ENCODE results near the gene KCNMB2. TPM values are rescaled to one million over a fixed set of nuclear protein-coding genes. Genes with fewer than 3 reads are reported as not detected.

The KCNMB2 gene
- polyA plus RNA-seq, 3 donors: not detected

GRCh38 chr3:178850450-178851190, 314.4 kb downstream of the KCNMB2 start:
- H3K27me3 ChIP-seq (ENCODE audit: control insufficient read depth in 2 of 2, insufficient read depth in 2 of 2, low read length in 2 of 2): no peaks in the 10 kb centered on the region
- Mint-ChIP-seq H3K36me3 (no peaks in the 10 kb centered on the region), H3K27ac (no peak overlapping the region), H3K9me3 (peaks cover 0 to 4% (median 2%) of the 10 kb centered on the region in 7 donors), H3K27me3 (ENCODE audit: low read depth in 3 of 3) (no peaks in the 10 kb centered on the region), H3K4me3 (no peak overlapping the region), H3K4me1 (no peaks in the 10 kb centered on the region)
- DNase-seq: no peak
- H3K4me1 ChIP-seq (ENCODE audit: control insufficient read depth in 1 of 2, insufficient read depth in 2 of 2, low read length in 2 of 2): no peaks in the 10 kb centered on the region
- no peaks in the 10 kb centered on the region for H3K79me2 ChIP-seq (ENCODE audit: insufficient read depth, low read length)
- intact Hi-C loops (cut with micrococcal nuclease): no loop called here
- no peak for TF ChIP-seq CTCF (IDR thresholded peaks at IDR 0.05)
- H3K27ac ChIP-seq (ENCODE audit: low read depth in 1 of 2, low read length in 2 of 2): no peak overlapping the region
- H3K9me3 ChIP-seq (replicated peaks in 1 of 2; ENCODE audit: control insufficient read depth in 1 of 2, insufficient read depth in 1 of 2, low read length in 2 of 2): peaks cover 0 to under 1% of the 10 kb centered on the region in 2 donors
- no peak overlapping the region for H3K4me3 ChIP-seq (replicated peaks in 1 of 3; ENCODE audit: low read depth in 2 of 3, low read length in 3 of 3)
- no peak overlapping the region for H3K9ac ChIP-seq (ENCODE audit: insufficient read depth, low read length, poor library complexity, severe bottlenecking)
- 80% methylated on average over 1 of the region's 8 CpGs for WGBS (ENCODE audit: insufficient coverage)
- no peaks in the 10 kb centered on the region for H4K20me1 ChIP-seq (ENCODE audit: insufficient read depth, low read length)
- H3K4me2 ChIP-seq (replicated peaks; ENCODE audit: extremely low read depth, low read length, poor library complexity, severe bottlenecking): no peak overlapping the region
- H3K36me3 ChIP-seq (replicated peaks in 1 of 2; ENCODE audit: control insufficient read depth in 1 of 2, insufficient read depth in 2 of 2, low read length in 2 of 2): no peaks in the 10 kb centered on the region
- H2AFZ ChIP-seq (ENCODE audit: insufficient read depth, low read depth, low read length, poor library complexity, severe bottlenecking): no peak overlapping the region

GRCh38 chr3:178851564-178851963, 315.3 kb downstream of the KCNMB2 start:
- no peak overlapping the region for H3K9ac ChIP-seq (ENCODE audit: insufficient read depth, low read length, poor library complexity, severe bottlenecking)
- no peaks in the 10 kb centered on the region for H3K79me2 ChIP-seq (ENCODE audit: insufficient read depth, low read length)
- H2AFZ ChIP-seq (ENCODE audit: insufficient read depth, low read depth, low read length, poor library complexity, severe bottlenecking): no peak overlapping the region
- peaks cover under 1 to 3% of the 10 kb centered on the region in 2 donors for H3K9me3 ChIP-seq (replicated peaks in 1 of 2; ENCODE audit: control insufficient read depth in 1 of 2, insufficient read depth in 1 of 2, low read length in 2 of 2)
- H3K27ac Mint-ChIP-seq: no peak overlapping the region
- peaks cover 0 to 4% (median 2%) of the 10 kb centered on the region in 7 donors for H3K9me3 Mint-ChIP-seq
- H3K4me2 ChIP-seq (replicated peaks; ENCODE audit: extremely low read depth, low read length, poor library complexity, severe bottlenecking): no peak overlapping the region
- no peak overlapping the region for H3K4me3 ChIP-seq (replicated peaks in 1 of 3; ENCODE audit: low read depth in 2 of 3, low read length in 3 of 3)
- no peaks in the 10 kb centered on the region for H3K4me1 Mint-ChIP-seq
- H3K4me3 Mint-ChIP-seq: no peak overlapping the region
- intact Hi-C loops (cut with micrococcal nuclease): no loop called here
- TF ChIP-seq CTCF (IDR thresholded peaks at IDR 0.05): no peak
- WGBS (ENCODE audit: insufficient coverage): no CpG with 5 or more reads among the region's 1 CpG
- H4K20me1 ChIP-seq (ENCODE audit: insufficient read depth, low read length): no peaks in the 10 kb centered on the region
- H3K36me3 ChIP-seq (replicated peaks in 1 of 2; ENCODE audit: control insufficient read depth in 1 of 2, insufficient read depth in 2 of 2, low read length in 2 of 2): no peaks in the 10 kb centered on the region
- no peak for DNase-seq
- no peaks in the 10 kb centered on the region for H3K36me3 Mint-ChIP-seq
- H3K27me3 ChIP-seq (ENCODE audit: control insufficient read depth in 2 of 2, insufficient read depth in 2 of 2, low read length in 2 of 2): no peaks in the 10 kb centered on the region
- H3K27me3 Mint-ChIP-seq (ENCODE audit: low read depth in 3 of 3): no peaks in the 10 kb centered on the region
- no peaks in the 10 kb centered on the region for H3K4me1 ChIP-seq (ENCODE audit: control insufficient read depth in 1 of 2, insufficient read depth in 2 of 2, low read length in 2 of 2)
- no peak overlapping the region for H3K27ac ChIP-seq (ENCODE audit: low read depth in 1 of 2, low read length in 2 of 2)
